Breast epithelium (tissue), 3 donors: ENCODE measurements around the gene XYLT1.

Experiments used
- CTCF ChIP-seq, 3 donors: fragments of 450-650 bp; IDR thresholded peaks; one replicate each; pipeline ENCODE4 v1.5.1; 2016 to 2017; ENCODE audit warnings: antibody characterized with exemption in 3 of 3, mild to moderate bottlenecking in 3 of 3, moderate library complexity in 3 of 3
- POLR2A ChIP-seq: fragments of 450-650 bp; IDR thresholded peaks from one replicate; pipeline ENCODE4 v1.6.1; 2016; ENCODE audit warnings: antibody characterized with exemption, mild to moderate bottlenecking, moderate library complexity

DNA sequence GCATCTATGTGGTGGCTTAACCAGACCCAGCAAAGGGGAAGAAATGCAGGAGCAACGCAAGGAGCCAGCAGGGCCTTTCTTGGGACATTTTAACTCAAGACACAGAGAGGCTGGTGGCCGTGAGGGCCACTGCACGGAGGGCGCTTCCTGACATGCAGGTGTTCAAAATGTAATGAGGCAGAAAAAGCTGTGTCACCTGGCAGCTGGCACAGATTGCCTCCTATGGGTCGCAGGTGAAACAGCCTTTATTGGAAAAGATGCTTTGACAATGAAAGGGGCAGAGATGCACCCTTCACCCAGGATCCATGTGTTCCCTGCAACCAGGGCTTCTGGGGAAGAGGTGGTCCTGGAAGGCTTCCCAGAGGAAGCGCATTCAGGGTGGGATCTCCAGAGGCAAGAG lies 219.3 kb downstream of the XYLT1 start:
- TF ChIP-seq CTCF (IDR thresholded peaks at IDR 0.05) (no peak), POLR2A (no peak)
